Neutrophil (primary cell): ENCODE data around the gene TMEM132D.

Experiments
- H3K27ac ChIP-seq: fragments of 200-600 bp; sonication (generic); 2 replicates; pipeline ENCODE4 v1.5.1; 2016; ENCODE audit warnings: mild to moderate bottlenecking, moderate library complexity
- H3K27me3 ChIP-seq: fragments of 200-600 bp; sonication (generic); 2 replicates; pipeline ENCODE4 v1.6.0; 2016; ENCODE audit warnings: mild to moderate bottlenecking
- H3K36me3 ChIP-seq: fragments of 200-600 bp; sonication (generic); 2 replicates; pipeline ENCODE4 v1.5.1; 2017
- H3K4me1 ChIP-seq, 2 experiments: fragments of 200-600 bp in 1 of 2; sonication (generic) in 1 of 2; 1 replicate in 1 of 2; 2 replicates in 1 of 2; pipeline versions ENCODE4 v1.5.1 to v1.6.1; 2013 to 2016; ENCODE audit warnings: low read depth in 1 of 2, low read length in 1 of 2, mild to moderate bottlenecking in 1 of 2, moderate library complexity in 1 of 2; ENCODE audit not compliant: control insufficient read depth in 1 of 2, insufficient read depth in 1 of 2
- H3K4me3 ChIP-seq, 2 experiments: fragments of 200-600 bp in 1 of 2; sonication (generic) in 1 of 2; 1 replicate in 1 of 2; 2 replicates in 1 of 2; pipeline ENCODE4 v1.5.1; 2013 to 2016; ENCODE audit warnings: low read depth in 1 of 2, low read length in 1 of 2, mild to moderate bottlenecking in 1 of 2, moderate library complexity in 1 of 2
- H3K9me3 ChIP-seq: fragments of 200-600 bp; sonication (generic); 2 replicates; pipeline ENCODE4 v1.5.1; 2016
- TF ChIP-seq, protein P1 (sequence below): fragments of 200-600 bp; sonication (generic); IDR thresholded peaks from 2 replicates; pipeline ENCODE4 v1.5.1; 2016; ENCODE audit warnings: antibody characterized with exemption

The TMEM132D gene

DNA sequence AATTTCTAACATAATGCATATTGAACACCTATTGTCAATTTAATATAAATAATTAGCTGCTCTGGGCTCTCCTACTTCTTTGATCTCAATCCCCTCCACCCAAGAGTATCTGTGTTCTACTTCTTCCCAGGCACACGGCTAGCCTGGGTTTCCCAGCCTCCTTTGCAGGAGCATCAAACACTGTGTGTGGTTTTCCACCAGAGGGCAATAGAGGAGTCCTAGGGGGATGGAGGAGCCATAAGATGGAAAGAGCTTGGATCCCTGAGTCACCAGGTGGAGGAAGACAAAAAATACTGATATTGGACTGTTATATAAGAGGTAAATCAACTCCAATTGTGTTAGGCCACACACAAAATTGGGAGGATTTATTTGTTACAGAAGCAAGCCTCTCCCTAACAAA, 716.9 kb downstream of the TMEM132D start:
- Histone ChIP-seq H3K9me3 (no peaks in the 10 kb centered on the region), H3K27me3 (no peaks in the 10 kb centered on the region), H3K27ac (no peak overlapping the region), H3K4me1 (no peaks in the 10 kb centered on the region), H3K36me3 (no peaks in the 10 kb centered on the region), H3K4me3 (no peak overlapping the region)
- TF ChIP-seq, protein P1, sequence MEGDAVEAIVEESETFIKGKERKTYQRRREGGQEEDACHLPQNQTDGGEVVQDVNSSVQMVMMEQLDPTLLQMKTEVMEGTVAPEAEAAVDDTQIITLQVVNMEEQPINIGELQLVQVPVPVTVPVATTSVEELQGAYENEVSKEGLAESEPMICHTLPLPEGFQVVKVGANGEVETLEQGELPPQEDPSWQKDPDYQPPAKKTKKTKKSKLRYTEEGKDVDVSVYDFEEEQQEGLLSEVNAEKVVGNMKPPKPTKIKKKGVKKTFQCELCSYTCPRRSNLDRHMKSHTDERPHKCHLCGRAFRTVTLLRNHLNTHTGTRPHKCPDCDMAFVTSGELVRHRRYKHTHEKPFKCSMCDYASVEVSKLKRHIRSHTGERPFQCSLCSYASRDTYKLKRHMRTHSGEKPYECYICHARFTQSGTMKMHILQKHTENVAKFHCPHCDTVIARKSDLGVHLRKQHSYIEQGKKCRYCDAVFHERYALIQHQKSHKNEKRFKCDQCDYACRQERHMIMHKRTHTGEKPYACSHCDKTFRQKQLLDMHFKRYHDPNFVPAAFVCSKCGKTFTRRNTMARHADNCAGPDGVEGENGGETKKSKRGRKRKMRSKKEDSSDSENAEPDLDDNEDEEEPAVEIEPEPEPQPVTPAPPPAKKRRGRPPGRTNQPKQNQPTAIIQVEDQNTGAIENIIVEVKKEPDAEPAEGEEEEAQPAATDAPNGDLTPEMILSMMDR = no peak

DNA sequence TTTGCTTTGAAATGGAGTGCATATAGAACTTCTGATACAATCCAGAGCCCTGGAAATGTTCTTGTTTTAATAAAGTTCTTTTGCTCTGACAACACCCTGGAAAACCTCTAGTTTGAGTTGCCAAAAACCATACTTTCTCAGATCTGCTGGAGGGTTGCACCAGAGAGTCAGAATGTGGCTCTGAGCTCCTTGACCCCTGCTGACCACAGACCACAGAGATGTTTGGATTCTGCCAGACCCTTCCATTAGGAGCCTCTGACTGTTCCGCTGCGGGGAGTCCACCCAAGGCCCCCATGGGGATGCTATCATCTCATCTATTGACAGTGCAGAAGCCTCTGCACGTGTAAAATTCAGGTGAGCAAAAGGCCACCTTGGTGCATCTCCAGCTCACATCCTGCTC, 718.0 kb downstream of the TMEM132D start:
- no peaks in the 10 kb centered on the region for H3K9me3 ChIP-seq
- no peak overlapping the region for H3K27ac ChIP-seq
- TF ChIP-seq, protein P1 = no peak

DNA sequence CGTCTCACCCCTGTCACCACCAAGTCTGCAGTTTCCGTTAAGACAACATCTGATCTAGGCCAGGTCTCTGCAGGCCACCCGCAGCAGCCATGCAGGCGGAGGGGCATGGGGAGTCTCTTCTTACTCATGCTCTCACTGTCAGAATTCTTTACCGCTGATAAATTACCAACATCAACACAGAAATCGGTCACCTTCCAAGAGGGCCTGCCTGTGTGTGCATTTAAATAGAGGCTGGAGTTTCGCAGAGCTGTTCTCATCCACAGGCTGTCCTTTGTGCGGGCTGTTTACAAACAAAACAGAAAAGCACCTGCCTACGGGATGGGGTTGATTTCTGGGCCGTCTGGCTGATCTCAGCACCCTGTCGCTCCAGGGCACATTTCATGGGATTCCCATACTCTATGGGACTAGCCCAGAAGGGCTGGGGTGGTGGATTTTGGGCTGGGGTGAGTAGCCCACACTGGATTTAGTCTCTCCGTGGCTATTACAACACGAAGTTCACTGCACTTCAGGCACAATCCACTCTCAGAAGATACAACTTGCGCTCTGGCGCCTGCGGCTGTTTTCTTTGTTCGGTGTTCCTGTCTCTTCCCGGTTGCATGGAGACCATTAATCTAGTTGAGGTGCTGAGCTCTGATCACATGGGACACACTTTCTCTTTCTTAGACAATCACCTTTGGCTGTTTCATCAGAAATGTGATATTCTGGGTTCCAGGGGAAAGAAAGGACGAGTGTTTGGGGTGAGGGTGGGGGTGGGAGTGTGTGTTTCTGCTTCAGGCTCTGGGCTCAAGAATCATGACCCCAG, 719.5 kb downstream of the TMEM132D start:
- no peak overlapping the region for H3K27ac ChIP-seq
- H3K4me3 ChIP-seq = no peak overlapping the region
- no peaks in the 10 kb centered on the region for H3K4me1 ChIP-seq
- no peaks in the 10 kb centered on the region for H3K9me3 ChIP-seq
- no peaks in the 10 kb centered on the region for H3K36me3 ChIP-seq
- no peaks in the 10 kb centered on the region for H3K27me3 ChIP-seq
- TF ChIP-seq, protein P1 = no peak

More for the DNA sequence above, 718.0 kb downstream of the TMEM132D start:
- H3K27me3 ChIP-seq = no peaks in the 10 kb centered on the region
- H3K36me3 ChIP-seq = no peaks in the 10 kb centered on the region
- no peak overlapping the region for H3K4me3 ChIP-seq
- H3K4me1 ChIP-seq = no peaks in the 10 kb centered on the region

DNA sequence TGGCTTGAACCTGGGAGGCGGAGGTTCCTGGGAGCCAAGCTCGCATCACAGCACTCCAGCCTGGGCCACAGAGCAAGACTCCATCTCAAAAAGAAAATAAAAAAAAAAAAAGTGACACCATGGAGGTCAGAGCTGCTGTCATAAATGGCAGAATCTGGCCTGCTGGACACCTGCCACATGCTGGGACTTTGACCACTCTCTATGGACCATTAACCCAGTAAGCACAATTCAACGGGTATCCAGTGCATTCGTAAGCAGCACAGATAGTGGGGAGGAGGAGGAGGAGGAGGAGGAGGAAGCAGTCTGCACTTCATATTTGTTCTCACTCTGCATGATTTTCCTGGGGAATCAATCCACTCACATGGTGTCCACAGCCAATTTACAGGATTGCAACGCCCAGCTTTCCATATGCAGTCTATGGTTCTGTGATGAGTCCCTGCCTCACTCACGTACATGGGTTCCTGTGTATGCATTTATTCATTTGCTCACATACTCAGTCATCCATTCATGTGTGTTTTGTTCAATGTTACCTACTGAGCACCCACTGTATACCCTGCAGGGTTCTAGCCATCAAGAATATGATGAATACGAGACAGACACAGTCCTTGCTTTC, 723.8 kb downstream of the TMEM132D start:
- TF ChIP-seq, protein P1 = no peak
- H3K9me3 ChIP-seq = no peaks in the 10 kb centered on the region
- H3K27me3 ChIP-seq = no peaks in the 10 kb centered on the region

DNA sequence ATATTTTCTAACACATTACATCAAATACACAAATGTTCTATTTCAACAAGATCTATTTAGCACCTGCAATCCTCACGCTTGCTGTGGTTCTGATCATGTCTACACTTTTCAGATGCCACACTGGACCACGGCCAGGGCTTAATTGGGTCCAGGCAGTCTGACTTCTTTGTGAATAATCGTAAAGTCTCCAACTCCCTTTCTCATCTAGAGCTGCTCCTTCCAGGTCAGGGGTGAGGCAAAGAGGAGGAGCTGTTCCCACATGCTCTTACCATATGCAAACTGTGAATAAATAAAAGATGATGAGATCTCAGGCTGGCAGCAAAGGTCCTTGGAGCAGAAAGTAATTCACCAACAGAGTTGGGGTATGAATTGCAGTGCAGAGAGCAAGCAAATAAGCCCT, 733.9 kb downstream of the TMEM132D start:
- Histone ChIP-seq H3K9me3 (no peaks in the 10 kb centered on the region), H3K4me1 (no peaks in the 10 kb centered on the region)
- TF ChIP-seq, protein P1 = no peak

More for the DNA sequence above, 723.8 kb downstream of the TMEM132D start:
- Histone ChIP-seq H3K27ac (no peak overlapping the region), H3K4me1 (no peaks in the 10 kb centered on the region), H3K36me3 (no peaks in the 10 kb centered on the region), H3K4me3 (no peak overlapping the region)

More for the DNA sequence above, 733.9 kb downstream of the TMEM132D start:
- Histone ChIP-seq H3K36me3 (no peaks in the 10 kb centered on the region), H3K27me3 (no peaks in the 10 kb centered on the region), H3K4me3 (no peak overlapping the region), H3K27ac (no peak overlapping the region)
